Panc1 (cell line): ENCODE data around the gene GFPT1. TPM values are rescaled to one million over a fixed set of nuclear protein-coding genes. Genes with fewer than 3 reads are reported as not detected.

ENCODE experiments used
- ATAC-seq: fragments of 200-7000 bp; cut with Tn5 transposase; 2 replicates; pipeline ENCODE4 v1.9.1; 2020; ENCODE audit warnings: mild to moderate bottlenecking, moderate library complexity
- BruUV-seq: library from RNA; stranded (reverse); fragments of 400-500 nt; replicated peaks from 2 replicates; lab custom pipeline; 2021; lab: Mats Ljungman, UMichigan
- CTCF ChIA-PET: fragments of 300-600 bp; sonication (Branson Sonifier 250); formaldehyde crosslinking; loops from one replicate; lab custom pipeline; 2022; ENCODE audit warnings: antibody characterized with exemption; lab: Charles Lee
- POLR2A ChIA-PET: fragments of 300-600 bp; sonication (Branson Sonifier 250); formaldehyde crosslinking; loops from one replicate; lab custom pipeline; 2022; ENCODE audit warnings: antibody characterized with exemption; lab: Charles Lee
- DNase-seq: peaks from one replicate; pipeline ENCODE4 v3.0.0-alpha.2; 2010; ENCODE audit warnings: low read depth, low spot score
- H3K27ac ChIP-seq: 2 replicates; pipeline ENCODE4 v1.5.1; 2011; ENCODE audit warnings: mild to moderate bottlenecking, low read length, inconsistent platforms
- H3K27me3 ChIP-seq: fragments of 200-500 bp; sonication (Bioruptor generic); 2 replicates; pipeline ENCODE4 v1.6.0; 2014; ENCODE audit warnings: low read length, inconsistent platforms; ENCODE audit not compliant: control insufficient read depth, insufficient read depth
- H3K36me3 ChIP-seq: fragments of 200-500 bp; sonication (Bioruptor generic); 2 replicates; pipeline ENCODE4 v1.5.1; 2014; ENCODE audit warnings: inconsistent platforms, mild to moderate bottlenecking, low read length, moderate library complexity; ENCODE audit not compliant: control insufficient read depth, insufficient read depth
- H3K4me1 ChIP-seq: 2 replicates; pipeline ENCODE4 v1.5.1; 2011; ENCODE audit warnings: inconsistent platforms, mild to moderate bottlenecking, low read length, moderate library complexity; ENCODE audit not compliant: control insufficient read depth, insufficient read depth
- H3K4me3 ChIP-seq, 2 experiments: 2 replicates each; pipeline ENCODE4 v1.5.1; 2011 to 2012; ENCODE audit warnings: low read depth in 2 of 2, low read length in 2 of 2, mild to moderate bottlenecking in 2 of 2, inconsistent platforms in 1 of 2, moderate library complexity in 1 of 2
- H3K9me3 ChIP-seq: fragments of 200-500 bp; sonication (Bioruptor generic); 2 replicates; pipeline ENCODE4 v1.5.1; 2014; ENCODE audit warnings: low read depth, mild to moderate bottlenecking, inconsistent platforms, low read length, moderate library complexity; ENCODE audit not compliant: control insufficient read depth, insufficient read depth
- POLR2AphosphoS5 ChIP-seq: IDR thresholded peaks from 2 replicates; pipeline ENCODE4 v1.6.1; 2012; ENCODE audit warnings: mild to moderate bottlenecking, low read depth, low read length, moderate library complexity
- SIN3A ChIP-seq: IDR thresholded peaks from 2 replicates; pipeline ENCODE4 v1.6.1; 2012; ENCODE audit warnings: low read depth, mild to moderate bottlenecking, low read length, moderate library complexity, borderline replicate concordance; ENCODE audit not compliant: insufficient read depth
- TCF7L2 ChIP-seq: IDR thresholded peaks from 2 replicates; pipeline ENCODE4 v1.6.1; 2011; ENCODE audit warnings: mild to moderate bottlenecking, low read depth, low read length, inconsistent platforms
- in situ Hi-C: cut with HindIII; loops from 2 replicates; pipeline ENCODE4 v1.10.0; 2016; ENCODE audit warnings: low sequenced_read_pairs, low pct_unique_long_range_greater_than_20kb
- intact Hi-C: fragments of 100-400 bp; cut with micrococcal nuclease; formaldehyde crosslinking; loops from one replicate; pipeline ENCODE4 v1.10.0; 2022; ENCODE audit not compliant: unreplicated experiment
- total RNA-seq: library from RNA; stranded (reverse); gene quantifications from one replicate; pipeline ENCODE4 v1.2.1, GENCODE V29; 2021; ENCODE audit not compliant: unreplicated experiment
- TF ChIP-seq, protein P1 (sequence below): fragments of 450-650 bp; IDR thresholded peaks from 2 replicates; pipeline ENCODE4 v1.5.1; 2017; ENCODE audit warnings: mild to moderate bottlenecking
- TF ChIP-seq, protein P2 (sequence below), 2 experiments: IDR thresholded peaks; 2 replicates each; pipeline ENCODE4 v1.6.1; 2011 to 2012; ENCODE audit warnings: low read depth in 2 of 2, control low read depth in 1 of 2, low read length in 1 of 2, mild to moderate bottlenecking in 1 of 2, moderate library complexity in 1 of 2; ENCODE audit not compliant: insufficient read depth in 1 of 2

Gene GFPT1
- total RNA-seq, 1 experiment from 2014 or later = 53.0 TPM

DNA sequence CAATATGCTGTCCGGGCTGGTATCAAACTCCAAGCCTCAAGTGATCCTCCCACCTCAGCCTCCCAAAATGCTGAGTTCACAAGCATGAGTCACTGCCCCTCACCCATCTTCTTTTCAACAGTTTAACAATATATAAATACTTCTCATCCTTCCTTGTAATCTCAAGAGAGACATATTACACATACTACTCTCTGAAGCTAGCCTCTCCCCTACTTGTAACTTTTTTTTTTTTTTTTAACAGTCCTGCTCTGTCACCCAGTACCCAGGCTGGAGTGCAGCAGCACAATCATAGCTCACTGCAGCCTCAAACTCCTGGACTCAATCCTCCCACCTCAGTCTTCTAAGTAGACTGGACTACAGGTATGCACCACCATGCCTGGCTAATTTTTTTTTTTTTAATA, 5.7 kb downstream of the GFPT1 start:
- H3K4me1 ChIP-seq = peaks cover 6% of the 10 kb centered on the region
- no peaks in the 10 kb centered on the region for H3K36me3 ChIP-seq
- no peak for DNase-seq
- H3K4me3 ChIP-seq = no peak overlapping the region
- CTCF ChIA-PET = interaction anchor here (0.6 kb wide), 1 partner anchor 627 kb away, joined by 5 read pairs; no protein-coding TSS in a partner anchor
- no peaks in the 10 kb centered on the region for H3K27me3 ChIP-seq
- BruUV-seq = no TSS peak
- ATAC-seq = no peak
- H3K9me3 ChIP-seq = no peaks in the 10 kb centered on the region
- TF ChIP-seq SIN3A = no peak
- in situ Hi-C loops = no loop called here
- H3K27ac ChIP-seq = no peak overlapping the region
- intact Hi-C loops = no loop called here
- POLR2A ChIA-PET = interaction anchor here (0.7 kb wide), 1 partner anchor 308 kb away, joined by 4 read pairs; no protein-coding TSS in a partner anchor

DNA sequence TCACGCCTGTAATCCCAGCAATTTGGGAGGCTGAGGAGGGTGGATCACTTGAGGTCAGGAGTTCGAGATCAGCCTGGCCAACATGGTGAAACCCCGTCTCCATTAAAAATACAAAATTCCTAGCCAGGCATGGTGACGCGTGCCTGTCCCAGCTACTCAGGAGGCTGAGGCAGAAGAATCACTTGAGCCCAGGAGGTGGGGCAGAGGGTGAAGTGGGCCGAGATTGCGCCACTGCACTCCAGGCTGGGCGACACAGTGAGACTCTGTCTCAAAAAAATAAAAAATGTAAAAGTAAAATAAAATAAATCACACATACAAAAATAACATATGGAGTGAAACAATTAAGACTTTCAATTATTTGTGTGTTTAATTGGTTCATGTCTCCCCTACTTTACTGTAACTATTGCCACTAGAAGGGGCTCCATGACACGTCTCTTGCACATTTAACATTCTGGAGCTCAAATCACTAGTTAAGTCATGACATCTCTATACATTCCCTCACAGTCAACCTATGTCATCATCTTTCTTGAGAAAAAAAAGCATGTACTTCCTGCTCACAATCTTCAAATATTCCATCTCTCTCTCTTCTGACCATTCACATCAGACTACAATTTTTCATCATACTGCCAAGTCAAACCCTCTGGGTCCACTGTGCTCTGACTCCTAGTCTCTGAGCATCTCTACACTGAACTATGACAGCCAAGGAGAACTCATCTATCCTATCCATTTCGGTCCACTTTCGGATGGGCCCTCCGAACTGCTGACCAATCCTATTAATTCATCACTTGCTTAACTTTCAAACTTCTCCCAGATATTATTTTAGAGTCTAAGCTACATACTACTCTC, 6.7 kb downstream of the GFPT1 start:
- Histone ChIP-seq H3K27ac (no peak overlapping the region), H3K9me3 (no peaks in the 10 kb centered on the region), H3K27me3 (no peaks in the 10 kb centered on the region), H3K4me1 (peaks cover 3% of the 10 kb centered on the region; the same call in 1 of the 2 replicates), H3K36me3 (no peaks in the 10 kb centered on the region), H3K4me3 (no peak overlapping the region)
- BruUV-seq = no TSS peak
- CTCF ChIA-PET = no interaction called here
- TF ChIP-seq POLR2AphosphoS5 (no peak), TCF7L2 (no peak), SIN3A (no peak)
- TF ChIP-seq, protein P1, sequence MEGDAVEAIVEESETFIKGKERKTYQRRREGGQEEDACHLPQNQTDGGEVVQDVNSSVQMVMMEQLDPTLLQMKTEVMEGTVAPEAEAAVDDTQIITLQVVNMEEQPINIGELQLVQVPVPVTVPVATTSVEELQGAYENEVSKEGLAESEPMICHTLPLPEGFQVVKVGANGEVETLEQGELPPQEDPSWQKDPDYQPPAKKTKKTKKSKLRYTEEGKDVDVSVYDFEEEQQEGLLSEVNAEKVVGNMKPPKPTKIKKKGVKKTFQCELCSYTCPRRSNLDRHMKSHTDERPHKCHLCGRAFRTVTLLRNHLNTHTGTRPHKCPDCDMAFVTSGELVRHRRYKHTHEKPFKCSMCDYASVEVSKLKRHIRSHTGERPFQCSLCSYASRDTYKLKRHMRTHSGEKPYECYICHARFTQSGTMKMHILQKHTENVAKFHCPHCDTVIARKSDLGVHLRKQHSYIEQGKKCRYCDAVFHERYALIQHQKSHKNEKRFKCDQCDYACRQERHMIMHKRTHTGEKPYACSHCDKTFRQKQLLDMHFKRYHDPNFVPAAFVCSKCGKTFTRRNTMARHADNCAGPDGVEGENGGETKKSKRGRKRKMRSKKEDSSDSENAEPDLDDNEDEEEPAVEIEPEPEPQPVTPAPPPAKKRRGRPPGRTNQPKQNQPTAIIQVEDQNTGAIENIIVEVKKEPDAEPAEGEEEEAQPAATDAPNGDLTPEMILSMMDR = no peak
- TF ChIP-seq, protein P2, sequence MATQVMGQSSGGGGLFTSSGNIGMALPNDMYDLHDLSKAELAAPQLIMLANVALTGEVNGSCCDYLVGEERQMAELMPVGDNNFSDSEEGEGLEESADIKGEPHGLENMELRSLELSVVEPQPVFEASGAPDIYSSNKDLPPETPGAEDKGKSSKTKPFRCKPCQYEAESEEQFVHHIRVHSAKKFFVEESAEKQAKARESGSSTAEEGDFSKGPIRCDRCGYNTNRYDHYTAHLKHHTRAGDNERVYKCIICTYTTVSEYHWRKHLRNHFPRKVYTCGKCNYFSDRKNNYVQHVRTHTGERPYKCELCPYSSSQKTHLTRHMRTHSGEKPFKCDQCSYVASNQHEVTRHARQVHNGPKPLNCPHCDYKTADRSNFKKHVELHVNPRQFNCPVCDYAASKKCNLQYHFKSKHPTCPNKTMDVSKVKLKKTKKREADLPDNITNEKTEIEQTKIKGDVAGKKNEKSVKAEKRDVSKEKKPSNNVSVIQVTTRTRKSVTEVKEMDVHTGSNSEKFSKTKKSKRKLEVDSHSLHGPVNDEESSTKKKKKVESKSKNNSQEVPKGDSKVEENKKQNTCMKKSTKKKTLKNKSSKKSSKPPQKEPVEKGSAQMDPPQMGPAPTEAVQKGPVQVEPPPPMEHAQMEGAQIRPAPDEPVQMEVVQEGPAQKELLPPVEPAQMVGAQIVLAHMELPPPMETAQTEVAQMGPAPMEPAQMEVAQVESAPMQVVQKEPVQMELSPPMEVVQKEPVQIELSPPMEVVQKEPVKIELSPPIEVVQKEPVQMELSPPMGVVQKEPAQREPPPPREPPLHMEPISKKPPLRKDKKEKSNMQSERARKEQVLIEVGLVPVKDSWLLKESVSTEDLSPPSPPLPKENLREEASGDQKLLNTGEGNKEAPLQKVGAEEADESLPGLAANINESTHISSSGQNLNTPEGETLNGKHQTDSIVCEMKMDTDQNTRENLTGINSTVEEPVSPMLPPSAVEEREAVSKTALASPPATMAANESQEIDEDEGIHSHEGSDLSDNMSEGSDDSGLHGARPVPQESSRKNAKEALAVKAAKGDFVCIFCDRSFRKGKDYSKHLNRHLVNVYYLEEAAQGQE (IDR thresholded peaks at IDR 0.05; ENCODE audit: insufficient read depth in 1 of 2, low read depth in 2 of 2, low read length in 1 of 2) = no peak
- intact Hi-C loops (no loop called here), in situ Hi-C loops (no loop called here)
- ATAC-seq (no peak), DNase-seq (no peak)
- POLR2A ChIA-PET = interaction anchor here (0.7 kb wide), 1 partner anchor 434 kb away, joined by 5 read pairs; no protein-coding TSS in a partner anchor
